ENCODE results near the gene DNMT1.

DNA sequence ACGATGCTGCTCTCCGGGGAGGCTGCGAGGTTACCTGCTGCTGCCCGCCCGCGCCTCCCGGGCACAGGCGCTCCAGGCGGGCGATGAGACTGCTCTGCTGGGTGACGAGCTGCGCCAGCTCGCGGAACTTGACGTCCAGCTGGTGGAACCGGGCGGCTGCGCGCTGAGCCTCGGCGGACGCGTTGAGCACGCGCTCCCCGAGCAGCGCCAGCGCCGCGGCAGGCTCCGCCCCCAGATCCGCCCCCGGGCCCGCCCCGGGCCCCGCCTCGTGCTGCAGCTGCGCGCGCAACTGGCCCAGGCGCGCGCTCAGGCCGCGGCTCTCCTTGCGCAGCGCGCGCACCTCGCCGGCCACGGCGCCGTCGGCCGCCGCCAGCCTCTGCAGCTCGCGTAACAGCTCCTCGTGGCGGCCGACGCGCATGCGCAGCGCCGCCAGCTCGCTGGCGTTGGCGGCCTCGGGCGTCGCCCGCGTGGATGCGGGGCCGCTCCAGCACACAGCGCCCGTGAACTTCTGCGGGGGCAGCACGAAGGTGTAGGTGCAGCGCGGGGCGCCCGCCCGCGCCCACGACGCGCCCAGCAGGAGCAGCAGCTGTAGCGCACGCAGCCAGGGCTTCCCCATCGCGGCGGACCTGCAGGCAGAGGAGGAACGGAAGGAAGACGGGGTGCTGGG, 98.7 kb downstream of the DNMT1 start:
- TF ChIP-seq POLR2AphosphoS5 (IDR thresholded peaks at IDR 0.05) (peak; percentile 27 to 79 (median 54)), POLR2A (IDR thresholded peaks at IDR 0.05) (no peak), EP300 (IDR thresholded peaks at IDR 0.05) (no peak)
- TF ChIP-seq, protein P1, sequence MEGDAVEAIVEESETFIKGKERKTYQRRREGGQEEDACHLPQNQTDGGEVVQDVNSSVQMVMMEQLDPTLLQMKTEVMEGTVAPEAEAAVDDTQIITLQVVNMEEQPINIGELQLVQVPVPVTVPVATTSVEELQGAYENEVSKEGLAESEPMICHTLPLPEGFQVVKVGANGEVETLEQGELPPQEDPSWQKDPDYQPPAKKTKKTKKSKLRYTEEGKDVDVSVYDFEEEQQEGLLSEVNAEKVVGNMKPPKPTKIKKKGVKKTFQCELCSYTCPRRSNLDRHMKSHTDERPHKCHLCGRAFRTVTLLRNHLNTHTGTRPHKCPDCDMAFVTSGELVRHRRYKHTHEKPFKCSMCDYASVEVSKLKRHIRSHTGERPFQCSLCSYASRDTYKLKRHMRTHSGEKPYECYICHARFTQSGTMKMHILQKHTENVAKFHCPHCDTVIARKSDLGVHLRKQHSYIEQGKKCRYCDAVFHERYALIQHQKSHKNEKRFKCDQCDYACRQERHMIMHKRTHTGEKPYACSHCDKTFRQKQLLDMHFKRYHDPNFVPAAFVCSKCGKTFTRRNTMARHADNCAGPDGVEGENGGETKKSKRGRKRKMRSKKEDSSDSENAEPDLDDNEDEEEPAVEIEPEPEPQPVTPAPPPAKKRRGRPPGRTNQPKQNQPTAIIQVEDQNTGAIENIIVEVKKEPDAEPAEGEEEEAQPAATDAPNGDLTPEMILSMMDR (IDR thresholded peaks at IDR 0.05), result no peak
